ENCODE data around the gene TRIOBP.
"Not testable (repeated sequence)": the region's sequence is repeated elsewhere in the genome, so short reads cannot be mapped to it uniquely, and the experiment has no call there.

The TRIOBP gene

DNA sequence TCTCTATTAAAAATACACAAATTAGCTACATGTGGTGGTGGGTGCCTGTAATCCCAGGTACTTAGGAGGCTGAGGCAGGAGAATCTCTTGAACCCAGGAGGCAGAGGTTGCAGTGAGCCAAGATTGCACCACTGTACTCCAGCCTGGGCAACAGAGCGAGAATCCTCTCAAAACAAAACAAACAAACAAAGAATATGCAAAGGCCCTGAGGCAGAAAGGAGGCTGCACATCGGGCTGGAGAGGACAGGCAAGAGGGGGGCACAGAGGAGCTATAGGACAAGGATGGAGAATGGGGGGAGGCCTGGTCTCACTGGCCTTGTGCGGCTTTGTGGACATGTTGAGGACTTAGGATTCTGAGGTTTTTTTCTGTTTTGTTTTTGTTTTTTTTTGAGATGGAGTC, 8.4 kb downstream of the TRIOBP start:
- no peaks in the 10 kb centered on the region for H3K4me1 ChIP-seq (ENCODE audit: insufficient read depth, low read length)
- no peak overlapping the region for H3K9ac ChIP-seq (ENCODE audit: low read depth, low read length)
- H3K9me3 ChIP-seq (ENCODE audit: insufficient read depth, low read depth, low read length): no peaks in the 10 kb centered on the region
- H3K36me3 ChIP-seq (ENCODE audit: insufficient read depth, low read depth, low read length): peaks cover 54% of the 10 kb centered on the region
- no peak overlapping the region for H3K27ac ChIP-seq (ENCODE audit: low read length)
- no peak overlapping the region for H3K4me3 ChIP-seq (ENCODE audit: low read length)
- H3K27me3 ChIP-seq (ENCODE audit: insufficient read depth, low read length): no peaks in the 10 kb centered on the region

DNA sequence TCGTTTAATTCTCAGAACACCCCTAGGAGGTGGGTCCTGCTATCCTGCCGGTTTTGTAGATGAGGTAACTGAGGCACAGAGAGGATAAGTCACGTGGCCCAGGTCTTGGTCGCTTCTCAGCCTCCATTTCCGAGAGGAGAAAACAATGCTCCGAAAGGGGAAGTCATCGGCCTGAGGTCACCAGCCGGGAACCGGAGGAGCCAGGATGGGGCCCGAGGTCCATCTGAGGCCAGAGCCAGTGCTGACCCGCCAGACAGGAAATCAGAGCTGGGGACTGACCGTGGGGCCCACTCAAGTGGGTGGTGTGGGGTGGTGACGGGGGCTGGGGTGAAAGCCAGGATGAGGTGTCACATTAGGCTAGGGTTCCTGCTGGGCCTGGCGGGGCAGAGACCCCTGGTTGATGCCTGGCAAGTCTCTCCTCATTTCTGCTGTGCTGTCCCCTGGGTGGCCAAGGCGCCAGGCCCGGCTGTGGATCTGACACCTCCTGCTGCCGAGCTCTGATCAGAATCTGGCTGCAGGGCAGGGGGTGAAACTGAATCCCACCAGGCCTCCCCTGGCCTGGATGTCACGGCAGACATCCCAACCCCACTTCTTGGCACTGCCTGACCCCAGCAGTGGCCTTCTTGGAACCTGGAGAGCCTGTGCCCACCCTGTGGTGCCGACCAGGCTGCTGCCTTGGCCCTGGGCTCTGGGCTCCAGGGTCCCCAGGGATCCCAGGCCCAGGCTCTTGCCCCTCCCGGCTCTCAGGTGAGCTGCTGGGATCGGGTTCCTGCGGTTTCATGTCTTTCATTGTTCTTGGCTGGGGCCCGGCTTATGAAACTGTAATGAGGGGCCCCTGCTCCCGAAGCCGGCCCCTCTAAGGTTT, 12.0 kb downstream of the TRIOBP start:
- no peak overlapping the region for H3K9ac ChIP-seq (ENCODE audit: low read depth, low read length)

DNA sequence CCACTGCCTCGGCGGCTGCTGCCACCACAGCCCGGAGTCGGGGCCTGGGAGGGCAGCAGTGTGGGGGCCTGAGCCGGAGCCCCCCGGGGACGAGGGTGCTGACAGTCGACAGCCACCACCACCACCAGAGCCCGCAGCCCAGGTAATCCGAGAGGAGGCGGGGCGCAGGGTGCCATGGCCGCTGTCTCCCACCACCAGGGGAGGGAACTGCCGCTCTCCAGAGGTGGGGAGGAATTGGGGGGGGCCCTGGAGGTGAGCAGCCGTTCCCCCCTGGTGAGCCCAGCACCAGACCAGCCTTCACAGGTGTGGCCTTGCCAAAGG, 12.6 kb downstream of the TRIOBP start:
- H3K27me3 ChIP-seq (ENCODE audit: insufficient read depth, low read length): no peaks in the 10 kb centered on the region
- H3K27ac ChIP-seq (ENCODE audit: low read length): no peak overlapping the region
- H3K9me3 ChIP-seq (ENCODE audit: insufficient read depth, low read depth, low read length): no peaks in the 10 kb centered on the region
- H3K4me1 ChIP-seq (ENCODE audit: insufficient read depth, low read length): no peaks in the 10 kb centered on the region
- no peak overlapping the region for H3K4me3 ChIP-seq (ENCODE audit: low read length)
- H3K36me3 ChIP-seq (ENCODE audit: insufficient read depth, low read depth, low read length): peaks cover 40% of the 10 kb centered on the region; the same call in 1 of the 2 replicates
- no peak overlapping the region for H3K9ac ChIP-seq (ENCODE audit: low read depth, low read length)

More for the DNA sequence above, 12.0 kb downstream of the TRIOBP start:
- H3K27ac ChIP-seq (ENCODE audit: low read length): no peak overlapping the region
- H3K4me3 ChIP-seq (ENCODE audit: low read length): no peak overlapping the region
- no peaks in the 10 kb centered on the region for H3K9me3 ChIP-seq (ENCODE audit: insufficient read depth, low read depth, low read length)
- peaks cover 42% of the 10 kb centered on the region; the same call in 1 of the 2 replicates for H3K36me3 ChIP-seq (ENCODE audit: insufficient read depth, low read depth, low read length)
- H3K4me1 ChIP-seq (ENCODE audit: insufficient read depth, low read length): no peaks in the 10 kb centered on the region
- H3K27me3 ChIP-seq (ENCODE audit: insufficient read depth, low read length): no peaks in the 10 kb centered on the region

DNA sequence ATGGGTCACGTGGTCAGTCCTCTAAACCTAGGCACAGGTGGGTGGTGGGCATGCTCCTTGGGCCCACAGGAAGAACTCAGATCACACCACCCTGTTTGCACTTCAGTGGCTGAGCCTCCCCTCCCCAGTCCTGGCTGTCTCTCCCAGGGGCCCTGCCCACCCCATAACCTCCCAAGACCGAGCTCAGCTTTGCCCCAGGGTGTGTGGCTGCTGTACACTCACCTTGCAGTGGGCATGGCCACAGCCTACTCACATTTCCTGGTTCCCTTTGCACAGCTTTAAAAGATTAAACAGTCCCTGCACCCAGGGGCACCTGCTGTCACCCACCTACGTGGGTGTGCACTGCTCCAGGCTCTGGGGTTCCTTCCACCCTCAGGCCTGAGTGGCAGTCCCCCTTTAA, 13.8 kb downstream of the TRIOBP start:
- Histone ChIP-seq H3K4me3 (ENCODE audit: low read length) (no peak overlapping the region), H3K9me3 (ENCODE audit: insufficient read depth, low read depth, low read length) (no peaks in the 10 kb centered on the region), H3K9ac (ENCODE audit: low read depth, low read length) (no peak overlapping the region)

DNA sequence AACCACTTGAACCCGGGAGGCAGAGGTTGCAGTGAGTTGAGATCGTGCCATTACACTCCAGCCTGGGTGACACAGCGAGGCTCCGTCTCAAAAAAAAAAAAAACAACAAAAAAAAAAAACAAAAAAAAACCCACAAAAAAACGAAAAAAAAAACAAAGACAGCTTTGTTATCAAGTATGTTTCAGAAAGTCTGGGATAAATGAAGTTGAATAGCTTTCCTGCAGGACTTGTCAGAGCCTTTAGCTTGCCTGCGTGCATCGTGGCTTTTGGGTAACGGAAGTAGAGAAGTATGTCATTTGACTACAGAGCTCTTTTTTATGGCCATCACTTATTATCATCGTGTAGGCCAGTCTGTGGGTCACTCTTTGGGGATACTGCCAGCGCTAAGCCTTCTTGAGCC, 14.6 kb downstream of the TRIOBP start:
- no peak overlapping the region for H3K27ac ChIP-seq (ENCODE audit: low read length)
- H3K9me3 ChIP-seq (ENCODE audit: insufficient read depth, low read depth, low read length): no peaks in the 10 kb centered on the region
- H3K9ac ChIP-seq (ENCODE audit: low read depth, low read length): no peak overlapping the region
- peaks cover 36% of the 10 kb centered on the region; the same call in 1 of the 2 replicates for H3K36me3 ChIP-seq (ENCODE audit: insufficient read depth, low read depth, low read length)
- no peak overlapping the region for H3K4me3 ChIP-seq (ENCODE audit: low read length)
- H3K27me3 ChIP-seq (ENCODE audit: insufficient read depth, low read length): no peaks in the 10 kb centered on the region
- no peaks in the 10 kb centered on the region for H3K4me1 ChIP-seq (ENCODE audit: insufficient read depth, low read length)

More for the DNA sequence above, 13.8 kb downstream of the TRIOBP start:
- peaks cover 39% of the 10 kb centered on the region; the same call in 1 of the 2 replicates for H3K36me3 ChIP-seq (ENCODE audit: insufficient read depth, low read depth, low read length)
- no peaks in the 10 kb centered on the region for H3K4me1 ChIP-seq (ENCODE audit: insufficient read depth, low read length)
- no peak overlapping the region for H3K27ac ChIP-seq (ENCODE audit: low read length)
- no peaks in the 10 kb centered on the region for H3K27me3 ChIP-seq (ENCODE audit: insufficient read depth, low read length)

DNA sequence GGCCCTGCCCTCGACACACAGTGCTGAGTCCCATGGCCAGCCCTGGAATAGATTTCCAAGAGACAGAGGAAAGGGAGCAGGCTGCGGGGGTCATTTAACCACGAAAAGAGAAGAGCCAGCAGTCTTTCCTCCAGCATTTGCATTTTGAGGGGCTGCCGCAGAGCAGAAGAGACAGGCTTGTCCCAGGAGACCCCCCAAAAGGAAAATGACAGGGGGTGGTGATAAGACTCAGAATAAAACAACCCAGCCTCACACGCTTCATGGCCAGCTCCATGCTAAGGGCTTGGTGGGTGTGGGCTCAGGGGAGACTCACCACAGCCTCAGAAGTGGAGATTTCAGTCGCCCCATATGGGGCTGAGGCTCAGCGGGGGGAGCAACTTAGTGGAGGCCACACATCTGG, 16.9 kb downstream of the TRIOBP start:
- no peak overlapping the region for H3K4me3 ChIP-seq (ENCODE audit: low read length)
- H3K27ac ChIP-seq (ENCODE audit: low read length): no peak overlapping the region
- H3K4me1 ChIP-seq (ENCODE audit: insufficient read depth, low read length): no peaks in the 10 kb centered on the region
- no peaks in the 10 kb centered on the region for H3K27me3 ChIP-seq (ENCODE audit: insufficient read depth, low read length)
- H3K9me3 ChIP-seq (ENCODE audit: insufficient read depth, low read depth, low read length): no peaks in the 10 kb centered on the region
- no peak overlapping the region for H3K9ac ChIP-seq (ENCODE audit: low read depth, low read length)
- H3K36me3 ChIP-seq (ENCODE audit: insufficient read depth, low read depth, low read length): peaks cover 43% of the 10 kb centered on the region; the same call in 1 of the 2 replicates

DNA sequence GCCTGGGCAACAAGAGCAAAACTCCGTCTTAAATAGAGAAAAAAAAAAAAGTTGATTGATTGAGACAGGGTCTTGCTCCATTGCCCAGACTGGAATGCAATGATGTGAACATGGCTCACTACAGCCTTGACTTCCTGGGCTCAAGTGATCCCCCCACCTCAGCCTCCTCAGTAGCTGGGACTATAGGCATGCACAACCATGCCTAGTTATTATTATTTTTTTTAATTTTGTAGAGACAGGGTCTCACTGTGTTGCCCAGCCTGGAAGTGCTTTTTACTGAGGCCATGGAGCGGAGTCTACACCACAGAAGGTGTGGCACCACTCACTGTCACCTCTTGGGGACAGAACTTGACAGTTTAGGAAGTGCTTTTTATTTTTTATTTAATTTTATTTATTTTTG, 17.8 kb downstream of the TRIOBP start:
- Histone ChIP-seq H3K36me3 (ENCODE audit: insufficient read depth, low read depth, low read length) (peaks cover 43% of the 10 kb centered on the region; the same call in 1 of the 2 replicates), H3K27ac (ENCODE audit: low read length) (no peak overlapping the region), H3K9me3 (ENCODE audit: insufficient read depth, low read depth, low read length) (no peaks in the 10 kb centered on the region), H3K4me1 (ENCODE audit: insufficient read depth, low read length) (no peaks in the 10 kb centered on the region), H3K9ac (ENCODE audit: low read depth, low read length) (no peak overlapping the region), H3K27me3 (ENCODE audit: insufficient read depth, low read length) (no peaks in the 10 kb centered on the region), H3K4me3 (ENCODE audit: low read length) (no peak overlapping the region)

DNA sequence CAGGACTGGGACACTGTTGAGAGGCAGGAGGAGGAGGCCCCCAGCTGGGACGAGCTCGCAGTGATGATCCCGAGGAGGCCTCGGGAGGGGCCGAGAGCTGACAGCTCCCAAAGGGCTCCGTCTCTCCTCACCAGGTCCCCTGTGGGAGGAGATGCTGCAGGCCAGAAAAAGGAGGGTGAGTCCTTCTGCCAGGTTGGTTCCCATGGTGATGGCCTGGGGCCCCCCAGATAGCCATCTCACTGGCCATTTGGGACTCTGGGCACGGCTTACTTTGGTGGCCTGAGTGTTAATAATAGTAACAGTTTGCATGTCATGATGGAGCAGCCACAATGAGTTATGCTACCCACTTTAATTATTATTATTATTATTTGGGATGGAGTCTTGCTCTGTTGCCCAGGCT, 18.9 kb downstream of the TRIOBP start:
- no peak overlapping the region for H3K9ac ChIP-seq (ENCODE audit: low read depth, low read length)

DNA sequence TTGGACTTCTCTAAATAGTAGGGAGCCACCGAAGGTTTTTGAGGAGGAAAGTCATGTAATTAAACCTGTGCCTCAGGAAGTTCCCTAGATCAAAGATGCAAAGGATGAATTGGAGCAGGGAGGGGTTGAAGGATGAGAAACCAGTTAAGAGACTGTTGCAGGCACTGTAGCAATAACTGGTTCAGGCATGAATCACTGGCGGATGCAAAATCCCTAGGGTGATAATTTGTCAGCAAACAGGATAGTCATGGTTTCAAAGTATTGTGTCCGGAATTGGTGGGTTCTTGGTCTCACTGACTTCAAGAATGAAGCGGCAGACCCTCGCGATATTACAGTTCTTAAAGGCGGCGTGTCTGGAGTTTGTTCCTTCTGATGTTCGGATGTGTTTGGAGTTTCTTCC, 19.9 kb downstream of the TRIOBP start:
- no peaks in the 10 kb centered on the region for H3K4me1 ChIP-seq (ENCODE audit: insufficient read depth, low read length)
- peaks cover 29% of the 10 kb centered on the region; the same call in 1 of the 2 replicates for H3K36me3 ChIP-seq (ENCODE audit: insufficient read depth, low read depth, low read length)
- H3K27me3 ChIP-seq (ENCODE audit: insufficient read depth, low read length): no peaks in the 10 kb centered on the region
- no peak overlapping the region for H3K9ac ChIP-seq (ENCODE audit: low read depth, low read length)
- no peak overlapping the region for H3K27ac ChIP-seq (ENCODE audit: low read length)
- no peak overlapping the region for H3K4me3 ChIP-seq (ENCODE audit: low read length)
- H3K9me3 ChIP-seq (ENCODE audit: insufficient read depth, low read depth, low read length): no peaks in the 10 kb centered on the region

More for the DNA sequence above, 18.9 kb downstream of the TRIOBP start:
- no peaks in the 10 kb centered on the region for H3K4me1 ChIP-seq (ENCODE audit: insufficient read depth, low read length)
- peaks cover 32% of the 10 kb centered on the region; the same call in 1 of the 2 replicates for H3K36me3 ChIP-seq (ENCODE audit: insufficient read depth, low read depth, low read length)
- H3K9me3 ChIP-seq (ENCODE audit: insufficient read depth, low read depth, low read length): no peaks in the 10 kb centered on the region
- H3K27ac ChIP-seq (ENCODE audit: low read length): no peak overlapping the region
- no peaks in the 10 kb centered on the region for H3K27me3 ChIP-seq (ENCODE audit: insufficient read depth, low read length)
- H3K4me3 ChIP-seq (ENCODE audit: low read length): no peak overlapping the region

DNA sequence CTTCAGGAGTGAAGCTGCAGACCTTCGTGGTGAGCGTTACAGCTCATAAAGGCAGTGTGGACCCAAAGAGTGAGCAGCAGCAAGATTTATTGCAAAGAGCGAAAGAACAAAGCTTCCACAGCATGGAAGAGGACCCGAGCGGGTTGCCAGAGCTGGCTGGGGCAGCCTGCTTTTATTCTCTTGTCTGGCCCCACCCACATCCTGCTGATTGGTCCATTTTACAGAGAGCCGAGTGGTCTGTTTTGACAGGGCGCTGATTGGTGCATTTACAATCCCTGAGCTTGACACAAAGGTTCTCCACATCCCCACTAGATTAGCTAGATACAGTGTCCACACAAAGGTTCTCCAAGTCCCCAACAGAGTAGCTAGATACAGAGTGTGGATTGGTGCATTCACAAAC, 20.4 kb downstream of the TRIOBP start:
- H3K9ac ChIP-seq (ENCODE audit: low read depth, low read length); H3K27me3 ChIP-seq (ENCODE audit: insufficient read depth, low read length); H3K9me3 ChIP-seq (ENCODE audit: insufficient read depth, low read depth, low read length); H3K4me3 ChIP-seq (ENCODE audit: low read length); H3K4me1 ChIP-seq (ENCODE audit: insufficient read depth, low read length); H3K27ac ChIP-seq (ENCODE audit: low read length): not testable (repeated sequence)
- H3K36me3 ChIP-seq (ENCODE audit: insufficient read depth, low read depth, low read length): peaks cover 33% of the 10 kb centered on the region; the same call in 1 of the 2 replicates

DNA sequence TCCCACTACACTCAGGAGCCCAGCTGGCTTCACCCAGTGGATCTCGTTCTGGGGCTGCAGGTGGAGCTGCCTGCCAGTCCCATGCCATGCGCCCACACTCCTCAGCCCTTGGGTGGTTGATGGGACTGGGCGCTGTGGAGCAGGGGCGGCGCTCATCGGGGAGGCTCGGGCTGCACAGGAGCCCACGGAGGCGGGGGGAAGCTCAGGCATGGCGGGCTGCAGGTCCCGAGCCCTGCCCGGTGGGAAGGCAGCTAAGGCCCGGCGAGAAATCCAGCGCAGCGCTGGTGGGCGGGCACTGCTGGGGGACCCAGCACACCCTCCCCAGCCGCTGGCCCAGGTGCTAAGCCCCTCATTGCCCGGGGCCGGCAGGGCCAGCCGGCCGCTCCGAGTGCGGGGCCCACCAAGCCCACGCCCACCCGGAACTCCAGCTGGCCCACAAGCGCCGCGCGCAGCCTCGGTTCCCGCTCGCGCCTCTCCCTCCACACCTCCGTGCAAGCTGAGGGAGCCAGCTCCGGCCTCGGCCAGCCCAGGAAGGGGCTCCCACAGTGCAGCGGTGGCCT, 21.0 kb downstream of the TRIOBP start:
- H3K9me3 ChIP-seq (ENCODE audit: insufficient read depth, low read depth, low read length); H3K4me3 ChIP-seq (ENCODE audit: low read length); H3K4me1 ChIP-seq (ENCODE audit: insufficient read depth, low read length); H3K9ac ChIP-seq (ENCODE audit: low read depth, low read length); H3K27me3 ChIP-seq (ENCODE audit: insufficient read depth, low read length); H3K27ac ChIP-seq (ENCODE audit: low read length): not testable (repeated sequence)
- peaks cover 34% of the 10 kb centered on the region; the same call in 1 of the 2 replicates for H3K36me3 ChIP-seq (ENCODE audit: insufficient read depth, low read depth, low read length)
